HG03064 (cell line): Measurements from ENCODE around the gene KASH5.
"Not testable (repeated sequence)": the region's sequence is repeated elsewhere in the genome, so short reads cannot be mapped to it uniquely, and the experiment has no call there.

ENCODE experiments used
- ATAC-seq: cut with Tn5 transposase; IDR thresholded peaks from one replicate; pipeline ENCODE4 v1.9.1; 2021; ENCODE audit warnings: low read depth; ENCODE audit not compliant: unreplicated experiment

KASH5 gene

DNA sequence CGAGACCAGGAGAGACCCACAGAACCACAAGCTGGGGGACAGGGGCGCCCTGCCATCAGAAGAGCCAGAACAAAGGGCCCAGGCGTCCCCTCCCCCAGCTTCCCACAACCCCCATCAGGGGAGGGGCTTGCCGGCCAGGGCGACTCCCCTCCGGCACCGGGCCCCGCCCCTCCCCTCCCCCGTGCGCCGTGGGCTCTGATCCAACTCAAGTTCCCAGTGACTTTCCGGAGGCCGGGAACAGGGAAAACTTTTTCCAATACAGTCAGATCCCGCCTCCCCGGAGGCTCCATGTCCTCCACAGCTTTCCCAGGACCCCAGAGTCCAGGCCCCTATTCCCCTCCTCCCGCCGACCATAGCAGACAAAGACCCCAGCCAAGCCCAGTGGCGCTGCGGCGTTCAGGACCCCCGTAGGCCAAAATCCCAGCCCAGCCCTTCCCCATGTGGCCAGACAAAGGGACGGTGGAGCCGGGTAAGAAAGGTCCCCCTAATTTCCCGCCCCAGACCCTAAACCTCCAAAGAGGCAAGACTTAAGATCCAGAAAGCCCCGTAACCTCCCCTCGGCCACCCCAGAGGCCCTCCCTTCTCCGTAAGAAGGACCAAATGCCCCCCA is 26.5 kb upstream of the KASH5 start:
- ATAC-seq = no peak

DNA sequence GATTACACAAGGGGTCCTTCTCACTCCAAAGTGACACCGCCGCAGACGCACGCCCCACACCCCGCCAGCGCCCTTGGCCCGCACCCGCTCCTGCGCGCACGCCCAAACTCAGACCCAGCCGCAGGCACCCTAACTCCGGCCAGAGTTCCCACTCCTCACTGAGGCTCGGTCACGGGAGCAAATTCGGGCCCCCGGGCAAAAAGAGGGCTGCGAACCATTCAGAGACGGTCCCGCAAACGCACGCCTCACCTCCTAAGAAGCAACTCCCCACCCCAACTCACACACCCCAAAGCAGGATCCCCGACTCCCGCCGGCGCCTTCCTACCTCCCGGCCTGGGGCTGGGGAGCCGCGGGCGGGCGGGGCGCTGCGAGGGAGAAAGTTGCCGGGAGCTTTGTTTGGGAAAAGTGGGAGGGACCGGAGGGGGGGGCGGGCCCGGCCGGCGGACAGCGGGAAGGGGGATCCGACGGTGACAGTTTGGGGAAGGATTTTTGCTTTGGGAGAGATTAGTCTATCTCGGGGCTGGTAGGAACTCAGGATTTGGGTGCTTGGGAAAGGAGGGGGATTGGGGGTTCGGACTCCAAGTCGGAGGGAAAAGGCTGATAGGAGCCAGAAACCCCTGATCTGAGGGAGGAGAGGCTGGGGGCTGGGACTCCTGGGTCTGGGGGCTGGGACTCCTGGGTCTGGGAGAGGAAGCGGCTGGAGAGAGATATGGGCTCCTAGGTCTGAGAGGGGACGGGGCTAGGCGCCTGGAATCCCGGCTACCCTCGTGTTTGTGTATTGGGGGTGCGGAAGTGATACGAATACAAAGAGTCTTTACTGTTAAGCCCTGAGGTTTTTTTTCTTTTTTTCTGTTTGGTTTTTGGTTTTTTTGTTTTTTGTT is 25.8 kb upstream of the KASH5 start, which contains the start of gene TEAD2:
Gene TEAD2 (minus strand): TSS at position 369 of the 881 bp plus-strand sequence. CDS start 2,341 bp downstream, outside the sequence.
- ATAC-seq = no peak

DNA sequence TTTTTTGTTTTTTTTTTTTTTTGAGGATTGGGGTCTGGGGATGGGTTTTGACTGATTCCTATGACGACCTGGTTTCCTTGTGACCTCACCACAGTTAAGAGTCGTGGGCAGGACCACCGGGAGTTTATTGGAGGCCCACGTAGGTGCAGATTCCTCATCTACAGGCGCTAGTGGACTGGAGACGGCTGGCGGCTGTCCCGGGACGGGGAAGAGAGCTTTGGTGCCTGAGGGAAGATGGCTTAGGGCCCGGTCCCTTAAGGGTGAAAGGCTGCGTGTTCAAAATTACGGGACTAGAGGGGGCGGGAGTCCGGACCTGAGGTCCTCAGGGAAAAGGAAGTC is 25.2 kb upstream of the KASH5 start:
- no peak for ATAC-seq

DNA sequence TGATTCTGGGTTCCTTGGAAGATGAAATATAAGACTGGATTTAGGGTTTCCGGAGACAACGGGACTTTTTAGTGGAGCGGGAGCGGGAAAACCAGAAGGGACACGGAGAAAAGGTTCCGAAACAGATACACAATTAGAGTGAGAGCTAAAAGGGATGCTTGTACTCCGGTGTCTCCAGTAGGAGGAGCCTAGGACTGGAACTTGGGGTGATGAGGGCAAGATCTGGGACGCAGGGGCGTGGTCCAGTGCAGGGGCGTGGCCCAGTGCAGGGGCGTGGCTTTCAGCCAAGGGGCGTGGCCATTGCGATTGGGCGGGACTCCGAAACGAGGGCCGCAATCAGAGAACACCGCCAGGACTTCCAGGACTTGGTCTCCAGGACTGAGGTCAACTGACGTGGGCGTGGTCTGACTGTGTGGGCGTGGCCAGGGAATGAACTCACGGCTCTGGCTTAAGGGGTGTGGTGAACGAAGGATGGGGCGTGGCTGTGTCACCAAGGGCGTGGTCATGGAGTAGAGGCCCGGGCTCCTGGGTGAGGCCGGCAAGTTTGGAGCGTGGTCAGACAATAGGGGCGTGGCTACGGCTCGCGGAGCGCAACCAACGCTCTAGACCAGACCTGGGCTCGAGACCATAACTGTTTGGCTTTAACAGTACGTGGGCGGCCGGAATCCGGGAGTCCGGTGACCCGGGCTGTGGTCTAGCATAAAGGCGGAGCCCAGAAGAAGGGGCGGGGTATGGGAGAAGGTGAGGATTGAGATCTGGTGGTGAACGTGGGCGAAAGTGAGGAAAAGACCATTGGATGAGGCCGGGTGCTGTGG is 24.6 kb upstream of the KASH5 start, which contains the start of gene DKKL1:
Gene DKKL1 (plus strand): TSS at position 610 of the 815 bp plus-strand sequence. CDS start 122 bp downstream, at position 732.
- ATAC-seq = no peak

DNA sequence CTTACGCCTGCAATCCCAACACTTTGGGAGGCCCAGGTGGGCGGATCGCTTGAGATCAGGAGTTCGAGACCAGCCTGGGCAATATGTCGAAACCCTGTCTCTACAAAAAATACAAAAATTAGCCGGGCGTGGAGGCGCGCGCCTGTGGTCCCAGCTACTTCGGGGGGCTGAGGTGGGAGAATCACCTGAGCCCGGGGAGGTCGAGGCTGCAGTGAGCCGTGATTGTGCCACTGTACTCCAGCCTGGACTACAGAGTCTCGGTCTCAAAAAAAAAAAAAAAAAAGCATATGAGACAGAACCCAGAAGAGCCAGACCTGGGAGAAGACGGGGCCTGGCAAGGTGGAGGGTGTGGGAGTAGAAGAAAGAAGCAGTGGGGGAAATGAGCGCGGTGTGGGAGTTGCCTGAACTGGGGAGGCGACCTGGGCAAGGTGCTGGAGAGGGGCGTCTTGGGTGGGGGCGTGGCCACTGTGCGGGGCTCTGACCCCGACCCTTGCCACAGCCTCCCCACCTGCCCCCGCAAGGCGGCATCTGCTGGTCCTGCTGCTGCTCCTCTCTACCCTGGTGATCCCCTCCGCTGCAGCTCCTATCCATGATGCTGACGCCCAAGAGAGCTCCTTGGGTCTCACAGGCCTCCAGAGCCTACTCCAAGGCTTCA is 23.8 kb upstream of the KASH5 start:
- no peak for ATAC-seq

DNA sequence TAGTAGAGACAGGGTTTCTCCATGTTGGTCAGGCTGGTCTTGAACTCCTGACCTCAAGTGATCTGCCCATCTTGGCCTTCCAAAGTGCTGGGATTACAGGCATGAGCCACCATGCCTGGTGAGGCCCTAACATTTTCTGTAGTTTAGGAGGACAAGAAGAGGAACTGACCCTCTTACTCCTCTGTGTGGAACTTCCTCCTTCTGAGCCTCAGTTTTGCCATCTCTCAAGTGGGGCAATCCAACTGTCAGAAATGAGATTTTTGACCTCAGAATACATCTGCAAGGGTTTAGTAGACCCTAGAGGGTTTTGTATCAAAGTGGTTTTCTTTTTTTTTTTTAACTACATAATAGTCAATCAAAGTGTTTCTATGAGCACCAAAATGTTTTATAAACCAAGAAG is 21.9 kb upstream of the KASH5 start:
- no peak for ATAC-seq

DNA sequence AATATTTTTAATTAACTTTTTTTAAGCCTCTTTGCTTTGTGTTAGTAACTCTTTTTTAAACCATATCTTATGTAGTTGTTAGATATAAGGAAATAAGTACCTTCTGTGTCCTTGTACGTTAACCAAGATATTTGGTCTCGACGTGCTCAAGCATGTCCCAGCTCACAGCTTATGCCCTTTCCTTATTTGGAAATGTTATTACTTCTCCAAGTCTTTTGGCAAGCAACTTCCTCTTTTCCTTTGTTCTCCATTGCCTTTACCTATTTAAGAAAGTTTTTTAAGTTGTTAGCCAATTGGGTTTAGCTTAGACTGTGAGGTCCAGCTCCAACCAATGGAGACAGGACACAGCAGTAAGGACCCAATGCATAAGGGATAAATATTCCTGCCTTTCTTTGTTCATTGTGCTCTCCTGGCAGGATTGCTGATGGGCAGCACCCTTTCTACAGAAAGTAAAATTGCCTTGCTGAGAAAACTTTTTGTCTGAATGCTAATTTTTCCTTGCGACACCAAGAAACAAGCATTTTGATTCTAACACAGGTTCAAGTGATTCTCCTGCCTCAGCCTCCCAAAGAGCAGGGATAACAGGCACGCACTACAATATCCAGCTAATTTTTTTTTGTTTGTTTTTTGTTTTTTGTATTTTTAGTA is 19.2 kb upstream of the KASH5 start:
- ATAC-seq = no peak

DNA sequence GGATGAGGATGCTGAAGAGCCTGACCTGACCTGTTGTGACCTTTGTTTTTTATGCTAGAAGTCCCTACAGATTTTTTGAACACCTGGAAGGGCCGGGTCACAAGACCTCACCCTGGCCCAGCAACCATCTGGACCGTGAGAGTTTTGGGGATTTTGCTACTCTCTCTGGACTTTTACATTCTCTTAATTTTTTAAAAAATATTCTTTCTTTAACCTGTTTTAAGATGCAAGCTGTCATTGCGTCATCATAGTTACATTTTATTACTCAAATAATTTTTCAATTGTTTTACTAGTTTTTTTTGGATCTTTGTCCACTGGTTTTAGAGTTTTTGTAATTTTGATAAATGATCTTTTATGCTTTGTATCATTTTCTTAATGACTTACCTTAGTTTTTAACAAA is 16.9 kb upstream of the KASH5 start:
- no peak for ATAC-seq

DNA sequence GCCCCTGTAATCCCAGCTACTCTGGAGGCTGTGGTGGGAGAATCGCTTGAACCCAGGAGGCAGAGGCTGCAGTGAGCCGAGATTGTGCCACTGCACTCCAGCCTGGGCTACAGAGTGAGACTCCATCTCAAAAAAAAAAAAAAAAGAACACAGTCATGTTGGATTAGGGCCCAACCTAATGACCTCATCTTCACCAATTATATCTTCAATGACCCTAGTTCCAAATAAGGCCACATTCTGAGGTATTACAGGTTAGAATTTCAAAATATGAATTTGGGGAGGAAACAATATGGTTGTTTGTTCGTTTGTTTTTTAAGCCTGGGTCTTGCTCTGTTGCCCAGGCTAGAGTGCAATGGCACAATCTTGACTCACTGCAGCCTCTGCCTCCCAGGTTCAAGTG is 14.9 kb upstream of the KASH5 start:
- ATAC-seq = not testable (repeated sequence)

DNA sequence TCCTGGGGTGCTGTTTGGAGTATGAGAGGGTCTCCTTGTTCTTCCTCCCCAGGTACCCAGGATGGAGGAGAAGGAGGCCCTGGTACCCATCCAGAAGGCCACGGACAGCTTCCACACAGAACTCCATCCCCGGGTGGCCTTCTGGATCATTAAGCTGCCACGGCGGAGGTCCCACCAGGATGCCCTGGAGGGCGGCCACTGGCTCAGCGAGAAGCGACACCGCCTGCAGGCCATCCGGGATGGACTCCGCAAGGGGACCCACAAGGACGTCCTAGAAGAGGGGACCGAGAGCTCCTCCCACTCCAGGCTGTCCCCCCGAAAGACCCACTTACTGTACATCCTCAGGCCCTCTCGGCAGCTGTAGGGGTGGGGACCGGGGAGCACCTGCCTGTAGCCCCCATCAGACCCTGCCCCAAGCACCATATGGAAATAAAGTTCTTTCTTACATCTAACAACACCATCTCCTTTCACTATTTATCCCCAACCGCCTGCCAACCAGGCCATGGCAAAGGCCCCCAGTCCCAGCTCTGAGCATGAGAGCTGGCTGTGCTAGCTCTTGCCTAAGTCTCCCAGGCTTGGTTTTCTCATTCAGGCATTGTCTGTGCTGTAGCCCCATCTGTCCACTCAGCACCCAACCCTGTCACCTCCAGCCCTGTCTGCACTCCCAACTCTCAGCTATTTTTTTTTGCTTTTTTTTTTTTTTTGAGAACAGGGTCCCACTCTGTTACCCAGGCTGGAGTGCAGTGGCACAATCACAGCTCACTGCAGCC is 13.2 kb upstream of the KASH5 start:
- ATAC-seq = no peak

DNA sequence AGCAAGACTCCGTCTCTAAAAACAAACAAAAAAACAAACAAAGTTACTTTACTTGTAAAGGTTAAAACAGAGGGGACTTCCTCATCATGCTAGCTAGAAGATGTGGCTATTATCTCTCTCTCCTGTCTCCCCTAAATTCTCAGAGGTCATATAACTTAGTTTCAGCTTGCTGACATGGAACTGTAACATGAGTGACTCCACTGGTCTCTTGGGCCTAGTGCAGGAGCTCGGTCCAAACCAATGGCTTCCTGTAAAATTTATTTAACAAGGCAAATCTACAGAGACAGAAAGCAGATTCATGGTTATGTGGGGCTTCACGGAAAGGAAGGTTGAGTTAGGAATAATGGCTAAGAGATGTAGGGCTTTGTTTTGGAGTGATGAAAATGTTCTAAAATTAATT is 9.5 kb upstream of the KASH5 start:
- ATAC-seq = no peak

DNA sequence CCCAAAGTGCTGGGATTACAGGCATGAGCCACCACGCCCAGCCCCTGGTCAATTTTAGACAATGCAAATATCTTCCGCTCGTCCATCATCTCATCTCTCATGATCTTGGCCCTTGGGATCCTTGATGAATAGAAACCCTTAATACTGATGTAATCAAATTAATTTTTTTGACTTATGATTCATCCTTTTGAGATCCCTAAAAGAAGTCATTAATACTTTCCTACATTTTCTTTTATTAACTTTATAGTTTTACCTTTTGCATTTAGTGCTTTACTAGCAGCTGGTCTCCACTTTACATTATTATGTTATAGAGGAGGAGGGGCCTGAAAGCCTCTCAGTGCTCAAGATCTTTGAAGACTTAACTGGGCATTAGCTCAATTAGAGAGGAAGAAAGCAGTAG is 7.7 kb upstream of the KASH5 start:
- no peak for ATAC-seq

DNA sequence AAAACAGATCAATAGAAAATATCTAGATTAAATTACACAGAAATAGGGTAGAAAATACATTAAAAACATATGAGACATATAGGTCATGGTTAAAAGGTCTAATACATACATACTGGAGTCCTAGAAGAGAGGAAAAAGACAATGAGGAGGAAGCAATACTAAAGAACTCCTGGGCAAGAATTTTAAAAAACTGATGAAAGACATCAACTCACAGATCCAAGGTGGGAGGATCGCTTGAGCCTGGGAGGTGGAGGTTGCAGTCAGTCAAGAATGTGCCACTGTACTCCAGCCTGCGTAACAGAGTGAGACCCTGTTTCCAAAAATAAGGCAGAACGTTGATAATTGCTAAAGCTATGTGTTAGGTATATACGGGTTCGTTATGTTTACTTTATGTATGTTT is 5.4 kb upstream of the KASH5 start:
- no peak for ATAC-seq

DNA sequence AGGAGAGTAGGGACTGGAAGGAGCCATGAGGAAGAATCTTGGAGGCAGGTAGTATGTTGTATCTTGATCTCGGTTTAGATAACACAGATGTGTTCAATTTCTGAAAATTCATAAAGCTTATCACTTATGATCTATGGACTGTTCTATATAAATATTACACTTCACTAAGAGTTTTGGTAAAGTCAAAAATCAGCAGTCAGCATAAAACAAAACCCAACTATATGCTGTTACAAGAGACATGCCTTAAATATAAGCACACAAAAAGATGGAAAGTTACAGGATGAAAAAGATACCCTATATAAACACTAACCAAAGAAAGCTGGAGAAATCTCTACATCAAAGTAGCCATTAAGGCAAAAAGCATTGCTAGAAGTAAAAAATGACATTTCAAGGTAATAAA is 4.5 kb upstream of the KASH5 start:
- ATAC-seq = no peak

DNA sequence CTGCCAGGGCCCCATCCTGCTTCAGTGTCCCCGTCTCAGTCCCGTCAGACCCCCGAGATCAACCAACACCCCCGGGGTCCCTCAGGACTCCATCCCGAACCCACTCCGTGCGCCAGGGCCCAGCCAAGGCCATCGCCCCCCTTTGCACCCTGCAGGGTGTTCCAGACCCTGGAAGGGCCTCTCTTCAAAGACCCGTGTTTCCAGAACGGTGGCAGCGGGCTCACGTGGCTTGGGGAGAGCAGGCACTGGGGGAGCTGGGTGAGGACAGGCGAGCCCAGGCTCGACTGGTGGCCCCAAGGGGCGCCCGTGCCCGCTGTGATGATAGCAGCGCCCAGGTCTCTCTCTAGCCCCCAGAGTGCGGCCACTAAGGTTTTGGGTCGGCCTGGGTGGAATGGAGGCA is 1.4 kb downstream of the KASH5 start:
- no peak for ATAC-seq

DNA sequence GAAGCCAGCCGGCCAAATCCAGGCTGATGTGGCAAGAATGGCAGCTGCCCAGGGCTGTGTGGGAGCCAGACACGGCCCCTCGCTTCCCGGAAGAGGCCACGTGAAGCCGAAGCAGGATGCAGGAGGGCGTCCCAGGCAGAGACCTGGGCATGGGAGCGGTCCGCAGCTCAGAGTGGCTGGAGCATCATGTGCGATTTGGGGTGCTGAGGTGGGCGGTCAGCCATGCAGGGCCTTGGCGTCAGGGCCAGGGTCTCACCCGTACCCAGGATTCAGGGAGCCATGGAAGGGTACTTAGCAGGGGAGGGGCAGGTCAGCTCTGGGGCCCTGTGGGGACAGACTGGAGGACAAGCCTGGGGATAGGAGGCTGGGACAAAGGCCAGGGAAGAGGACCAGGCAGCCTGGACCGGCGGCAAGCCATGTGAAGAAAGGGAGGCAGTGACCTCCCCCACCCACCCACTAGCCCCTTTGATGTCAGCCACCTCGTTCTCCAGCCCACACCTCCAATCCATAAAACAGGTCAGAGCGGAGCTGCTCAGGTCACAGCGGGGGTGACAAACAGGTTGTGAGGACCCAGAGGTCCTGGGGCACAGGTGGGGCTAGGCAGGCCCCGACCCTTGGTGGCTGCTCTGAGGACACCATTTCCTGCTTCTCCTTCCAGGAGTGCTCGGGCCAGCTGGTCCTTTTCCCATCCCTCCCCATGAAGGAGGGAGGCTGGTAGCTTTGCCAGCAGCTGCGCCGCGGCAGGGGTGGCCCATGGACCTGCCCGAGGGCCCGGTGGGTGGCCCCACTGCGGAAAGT is 2.3 kb downstream of the KASH5 start:
- no peak for ATAC-seq

DNA sequence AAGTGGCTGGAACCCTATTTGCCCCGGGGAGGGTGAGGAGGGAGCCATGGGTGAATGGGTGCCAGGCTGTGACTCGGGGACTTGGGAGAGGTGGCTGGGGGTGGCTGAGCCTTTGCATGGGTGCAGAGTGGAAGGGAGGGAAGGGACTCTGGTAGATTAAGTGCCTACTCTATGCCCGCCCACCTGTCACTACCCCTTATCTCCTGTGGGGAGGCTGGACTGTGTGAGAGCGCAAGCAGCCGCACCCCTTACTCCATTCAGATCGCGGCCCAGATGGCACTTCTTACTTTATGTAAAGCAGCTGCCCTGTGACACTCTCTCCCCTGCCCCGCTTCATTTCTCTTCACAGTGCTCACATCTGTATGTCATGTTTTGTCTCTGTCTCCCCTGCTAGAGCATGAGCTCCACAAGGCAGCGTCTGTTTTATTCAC is 2.9 kb downstream of the KASH5 start:
- ATAC-seq = no peak

DNA sequence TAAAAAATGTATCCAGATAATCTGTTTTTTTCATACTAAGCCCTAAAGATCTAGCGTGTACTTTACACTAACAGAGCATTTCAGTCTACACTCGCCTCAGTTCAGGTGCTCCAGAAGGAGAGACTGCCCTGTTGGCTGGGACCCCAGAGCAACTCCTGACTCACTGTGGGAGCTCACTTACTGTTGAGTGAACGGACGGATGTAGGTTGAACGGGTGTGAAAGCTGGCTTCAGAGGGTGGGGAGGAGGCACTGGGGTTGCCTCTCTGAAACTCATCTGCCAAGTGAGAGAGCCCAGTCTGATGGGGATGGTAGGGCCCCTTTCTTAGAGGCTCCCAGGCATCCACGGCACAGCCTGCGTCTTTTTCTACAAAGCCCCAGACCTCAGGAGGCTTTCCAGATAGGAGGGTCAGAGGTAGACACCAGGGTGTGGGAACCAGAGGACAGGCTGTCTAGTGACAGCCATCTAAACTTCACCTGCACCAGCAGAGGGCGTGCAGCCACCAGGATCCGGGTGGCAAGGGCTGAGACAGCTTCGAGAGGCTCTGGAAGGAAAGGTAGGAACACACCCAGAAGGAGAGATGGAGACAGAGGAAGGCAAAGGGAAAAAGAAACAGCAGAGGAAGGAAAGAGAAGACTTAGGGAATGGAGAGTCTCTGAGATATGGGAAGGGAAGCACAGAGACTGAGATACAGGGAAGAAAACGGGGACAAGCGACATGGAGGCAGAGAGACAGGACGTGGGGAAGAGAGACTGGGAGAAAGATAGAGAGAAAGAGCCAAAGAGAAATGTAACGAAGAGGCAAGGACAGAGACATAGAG is 3.7 kb downstream of the KASH5 start:
- ATAC-seq = no peak
